Skeletal muscle tissue (tissue), 4 donors: ENCODE results near the gene DNAJC11. TPM values are rescaled to one million over a fixed set of nuclear protein-coding genes. Genes with fewer than 3 reads are reported as not detected.
"Not testable (repeated sequence)": the region's sequence is repeated elsewhere in the genome, so short reads cannot be mapped to it uniquely, and the experiment has no call there.

Experiments
- H3K27ac ChIP-seq: one replicate; pipeline ENCODE4 v1.7.0; 2013; ENCODE audit warnings: mild to moderate bottlenecking, low read depth, low read length, inconsistent platforms
- H3K27me3 ChIP-seq, 3 donors: one replicate each; pipeline ENCODE4 v1.7.0; 2013; ENCODE audit warnings: low read length in 3 of 3; ENCODE audit not compliant: control insufficient read depth in 3 of 3, insufficient read depth in 3 of 3
- H3K36me3 ChIP-seq, 3 donors: one replicate each; pipeline ENCODE4 v1.7.0; 2013; ENCODE audit warnings: low read length in 3 of 3; ENCODE audit not compliant: control insufficient read depth in 3 of 3, insufficient read depth in 3 of 3
- H3K4me1 ChIP-seq, 3 donors: one replicate each; pipeline ENCODE4 v1.7.0; 2013; ENCODE audit warnings: low read length in 3 of 3, mild to moderate bottlenecking in 3 of 3; ENCODE audit not compliant: control insufficient read depth in 3 of 3, insufficient read depth in 3 of 3
- H3K4me3 ChIP-seq, 3 donors: one replicate each; pipeline ENCODE4 v1.7.0; 2013; ENCODE audit warnings: low read length in 3 of 3
- H3K9ac ChIP-seq, 3 donors: one replicate each; pipeline ENCODE4 v1.7.0; 2013; ENCODE audit warnings: low read length in 3 of 3, mild to moderate bottlenecking in 3 of 3, moderate library complexity in 2 of 3, low read depth in 1 of 3
- H3K9me3 ChIP-seq, 3 donors: one replicate each; pipeline ENCODE4 v1.7.0; 2013; ENCODE audit warnings: low read length in 3 of 3; ENCODE audit not compliant: control insufficient read depth in 3 of 3
- total RNA-seq: library from RNA; depleted of rRNA; stranded (reverse); fragments of >200 nt; gene quantifications from one replicate; pipeline ENCODE4 v1.2.3, GENCODE V29; 2014
- donor health status: Osteomylitis.

The DNAJC11 gene, protein sequence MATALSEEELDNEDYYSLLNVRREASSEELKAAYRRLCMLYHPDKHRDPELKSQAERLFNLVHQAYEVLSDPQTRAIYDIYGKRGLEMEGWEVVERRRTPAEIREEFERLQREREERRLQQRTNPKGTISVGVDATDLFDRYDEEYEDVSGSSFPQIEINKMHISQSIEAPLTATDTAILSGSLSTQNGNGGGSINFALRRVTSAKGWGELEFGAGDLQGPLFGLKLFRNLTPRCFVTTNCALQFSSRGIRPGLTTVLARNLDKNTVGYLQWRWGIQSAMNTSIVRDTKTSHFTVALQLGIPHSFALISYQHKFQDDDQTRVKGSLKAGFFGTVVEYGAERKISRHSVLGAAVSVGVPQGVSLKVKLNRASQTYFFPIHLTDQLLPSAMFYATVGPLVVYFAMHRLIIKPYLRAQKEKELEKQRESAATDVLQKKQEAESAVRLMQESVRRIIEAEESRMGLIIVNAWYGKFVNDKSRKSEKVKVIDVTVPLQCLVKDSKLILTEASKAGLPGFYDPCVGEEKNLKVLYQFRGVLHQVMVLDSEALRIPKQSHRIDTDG
- total RNA-seq, result 26.6 TPM

DNA sequence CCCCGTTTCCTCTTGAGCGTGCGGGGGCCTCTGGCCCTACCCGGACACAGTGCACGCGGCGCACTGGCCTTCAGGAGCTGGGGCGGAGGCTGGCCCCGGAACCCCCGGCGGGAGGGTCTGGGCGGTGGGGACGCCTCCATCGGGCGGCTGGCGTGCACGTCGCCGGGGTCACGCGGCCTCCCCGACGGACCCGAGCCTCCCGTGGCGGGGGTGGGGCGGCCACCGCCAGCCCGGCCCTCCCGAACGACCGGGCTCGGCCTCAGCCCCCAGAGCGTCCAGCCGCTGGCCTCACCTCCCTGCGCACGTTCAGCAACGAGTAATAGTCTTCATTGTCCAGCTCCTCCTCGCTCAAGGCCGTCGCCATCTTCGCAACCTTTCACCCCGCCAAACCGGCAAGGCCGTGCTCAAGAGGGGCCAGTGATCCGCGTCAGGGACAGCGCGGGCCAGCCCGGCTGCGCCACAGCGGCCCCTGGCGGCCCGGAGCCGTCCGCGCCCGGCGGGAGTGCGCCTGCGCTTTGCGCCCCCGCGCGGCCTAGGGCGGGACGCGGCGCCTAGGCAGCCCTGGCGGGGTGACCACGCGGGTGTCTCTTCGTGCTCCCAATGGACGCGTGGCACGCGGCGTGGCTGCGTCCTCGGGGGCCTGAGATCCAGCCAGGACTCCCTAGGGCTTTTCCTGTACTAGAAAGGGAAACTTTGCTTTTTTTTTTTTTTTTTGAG lies at the start of gene DNAJC11:
TSS of gene DNAJC11 (minus strand) at position 380 of the 717 bp plus-strand sequence. CDS start at position 364, 16 bp downstream.
- peak within 1 kb of the TSS; percentile 98 to 99 (median 99) for H3K4me3 ChIP-seq
- peaks cover 15 to 23% (median 18%) of the 10 kb centered on the region in 3 donors for H3K4me1 ChIP-seq

DNA sequence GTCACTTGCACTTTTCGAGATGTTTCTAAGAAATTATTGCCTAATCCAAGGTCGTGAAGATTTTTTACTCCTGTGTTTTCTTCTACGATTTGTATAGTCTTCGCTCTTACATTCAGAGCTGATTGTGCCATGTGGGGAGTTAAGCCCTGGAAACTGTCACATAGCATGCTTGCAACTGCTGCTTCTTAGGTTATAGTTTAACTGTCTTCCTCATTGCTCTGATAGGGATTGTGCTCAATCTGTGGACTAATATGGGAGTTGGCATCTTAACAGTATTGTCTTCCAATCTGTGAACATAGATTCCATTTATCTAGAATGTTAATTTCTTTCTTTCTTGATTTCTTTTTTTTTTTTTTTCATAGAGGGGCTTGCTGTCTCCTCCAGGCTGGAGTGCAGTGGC lies 48.9 kb upstream of the DNAJC11 start:
- H3K4me3 ChIP-seq, result no peak overlapping the region
- H3K9ac ChIP-seq, result no peak overlapping the region
- no peaks in the 10 kb centered on the region for H3K4me1 ChIP-seq
- no peak overlapping the region for H3K27ac ChIP-seq
- H3K27me3 ChIP-seq, result peaks cover 0 to 7% (median 3%) of the 10 kb centered on the region in 3 donors
- H3K9me3 ChIP-seq, result no peaks in the 10 kb centered on the region
- no peaks in the 10 kb centered on the region for H3K36me3 ChIP-seq

More for the DNA sequence above, at the start of gene DNAJC11:
- no peaks in the 10 kb centered on the region for H3K27me3 ChIP-seq
- peak within 1 kb of the TSS; percentile 96 to 98 (median 96) for H3K9ac ChIP-seq
- peaks cover 0 to 2% (median 0%) of the 10 kb centered on the region in 3 donors for H3K36me3 ChIP-seq
- H3K27ac ChIP-seq, result peak within 1 kb of the TSS; percentile 82
- no peaks in the 10 kb centered on the region for H3K9me3 ChIP-seq

GRCh38 chr1:6747674-6748073 lies 46.1 kb upstream of the DNAJC11 start:
- peaks cover 11 to 14% (median 11%) of the 10 kb centered on the region in 3 donors for H3K4me1 ChIP-seq
- no peaks in the 10 kb centered on the region for H3K9me3 ChIP-seq
- no peaks in the 10 kb centered on the region for H3K36me3 ChIP-seq
- H3K4me3 ChIP-seq, result no peak overlapping the region
- no peak overlapping the region for H3K27ac ChIP-seq
- H3K27me3 ChIP-seq, result peaks cover 0 to 3% (median 0%) of the 10 kb centered on the region in 3 donors
- no peak overlapping the region for H3K9ac ChIP-seq

- peaks cover 0 to 3% (median 0%) of the 10 kb centered on the region in 3 donors for H3K27me3 ChIP-seq
- no peak overlapping the region for H3K9ac ChIP-seq
- no peak overlapping the region for H3K4me3 ChIP-seq
- H3K27ac ChIP-seq, result no peak overlapping the region
- H3K4me1 ChIP-seq, result peaks cover 11 to 14% (median 11%) of the 10 kb centered on the region in 3 donors
- no peaks in the 10 kb centered on the region for H3K36me3 ChIP-seq
- no peaks in the 10 kb centered on the region for H3K9me3 ChIP-seq
These were observed 43.5 kb upstream of the DNAJC11 start for GRCh38 chr1:6745073-6745472.

DNA sequence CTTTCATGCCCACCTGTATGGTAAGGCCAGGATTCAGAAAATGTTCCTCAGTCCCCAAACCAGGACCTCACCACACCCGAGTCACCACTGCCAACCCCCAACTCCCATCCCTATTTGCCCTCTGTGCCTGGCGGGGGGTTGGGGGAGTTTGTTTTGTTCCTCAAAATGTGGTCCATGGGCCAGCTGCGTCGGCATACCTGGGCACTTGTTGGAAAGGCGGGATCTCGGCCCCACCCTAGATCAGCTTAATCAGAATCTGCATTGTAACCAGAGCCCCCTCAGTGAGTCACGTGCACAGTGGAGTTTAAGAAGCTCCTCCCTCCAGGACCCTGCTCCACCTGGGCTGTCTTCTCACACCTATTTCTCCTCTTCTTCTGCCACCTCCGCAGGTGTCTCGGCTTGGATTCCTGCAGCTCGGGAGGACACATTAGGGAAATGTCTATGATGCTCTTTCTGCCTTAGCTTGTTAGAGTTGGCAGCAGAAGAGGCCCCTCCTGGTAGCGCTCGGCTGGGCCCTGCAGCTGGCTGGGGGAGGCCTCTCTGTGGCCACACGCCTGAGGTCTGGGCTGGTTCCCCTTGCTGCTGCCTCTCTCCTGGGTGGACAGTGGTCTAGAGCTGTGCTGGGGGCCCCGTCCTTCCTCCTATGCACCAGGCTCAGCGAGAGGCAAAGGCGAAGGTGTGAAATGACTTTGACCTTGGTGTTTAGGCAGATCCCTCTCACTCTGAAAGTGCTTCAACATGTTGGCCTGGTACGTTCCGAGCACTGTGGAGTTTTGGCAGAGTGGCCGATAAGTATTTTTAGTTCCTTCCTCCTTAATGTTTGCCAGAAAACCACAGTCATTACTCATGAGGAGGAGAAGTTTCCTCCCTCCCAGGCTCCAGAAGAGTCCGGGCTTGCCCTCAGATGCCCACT lies 41.8 kb upstream of the DNAJC11 start:
- peak overlapping the region; percentile 82 for H3K27ac ChIP-seq
- no peaks in the 10 kb centered on the region for H3K36me3 ChIP-seq
- H3K4me3 ChIP-seq, result peak overlapping the region; percentile 49 to 63 (median 52)
- H3K9ac ChIP-seq, result peak overlapping the region; percentile 57 to 74 (median 63)
- H3K9me3 ChIP-seq, result no peaks in the 10 kb centered on the region
- H3K4me1 ChIP-seq, result peaks cover 11 to 14% (median 11%) of the 10 kb centered on the region in 3 donors
- no peaks in the 10 kb centered on the region for H3K27me3 ChIP-seq

GRCh38 chr1:6742676-6743188 lies 41.1 kb upstream of the DNAJC11 start:
- H3K9me3 ChIP-seq, result not testable (repeated sequence)
- peak overlapping the region; percentile 82 for H3K27ac ChIP-seq

DNA sequence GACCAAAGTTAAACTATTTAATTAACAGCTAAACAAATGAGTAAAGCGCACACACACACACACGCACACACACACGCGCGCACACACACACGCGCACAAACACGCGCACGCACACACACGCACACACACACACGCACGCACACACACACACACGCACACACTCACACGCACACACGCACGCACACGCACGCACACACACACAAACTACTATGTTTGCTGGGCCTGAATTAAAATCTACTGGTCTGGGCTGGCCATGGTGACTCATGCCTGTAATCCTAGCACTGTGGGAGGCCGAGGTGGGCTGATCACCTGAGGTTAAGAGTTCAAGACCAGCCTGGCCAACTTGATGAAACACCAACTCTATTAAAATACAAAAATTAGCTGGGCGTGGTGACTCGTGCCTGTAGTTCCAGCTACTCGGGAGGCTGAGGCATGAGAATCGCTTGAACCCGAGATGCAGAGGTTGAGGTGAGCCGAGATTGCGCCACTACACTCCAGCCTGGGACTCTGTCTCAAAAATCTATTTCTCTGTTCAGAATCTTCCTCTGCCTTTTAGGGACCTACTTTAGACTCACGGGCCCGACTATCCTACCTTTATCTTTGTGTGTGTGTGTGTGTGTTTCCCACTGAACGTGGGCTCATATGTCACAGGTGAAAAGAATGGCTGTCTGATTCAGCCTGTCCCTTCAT lies 37.5 kb upstream of the DNAJC11 start:
- H3K9me3 ChIP-seq, result no peaks in the 10 kb centered on the region
- no peaks in the 10 kb centered on the region for H3K36me3 ChIP-seq
- H3K27ac ChIP-seq, result no peak overlapping the region
- peaks cover 0 to 3% (median 0%) of the 10 kb centered on the region in 3 donors for H3K27me3 ChIP-seq
- H3K4me3 ChIP-seq, result no peak overlapping the region
- no peak overlapping the region for H3K9ac ChIP-seq
- peaks cover 11 to 14% (median 11%) of the 10 kb centered on the region in 3 donors for H3K4me1 ChIP-seq

More at GRCh38 chr1:6742676-6743188, 41.1 kb upstream of the DNAJC11 start:
- H3K4me3 ChIP-seq, H3K27me3 ChIP-seq, H3K36me3 ChIP-seq, H3K9ac ChIP-seq: not testable (repeated sequence)
- H3K4me1 ChIP-seq, result peaks cover 11 to 14% (median 11%) of the 10 kb centered on the region in 3 donors

- H3K9me3 ChIP-seq, result no peaks in the 10 kb centered on the region
- H3K4me1 ChIP-seq, result no peaks in the 10 kb centered on the region
- no peak overlapping the region for H3K27ac ChIP-seq
- H3K27me3 ChIP-seq, result peaks cover 0 to 3% (median 0%) of the 10 kb centered on the region in 3 donors
- no peak overlapping the region for H3K9ac ChIP-seq
- H3K36me3 ChIP-seq, result no peaks in the 10 kb centered on the region
- H3K4me3 ChIP-seq, result no peak overlapping the region
These were observed 31.3 kb upstream of the DNAJC11 start for GRCh38 chr1:6732942-6733341.
